ENCODE measurements around the gene SPDYE2.
"Not testable (repeated sequence)": the region's sequence is repeated elsewhere in the genome, so short reads cannot be mapped to it uniquely, and the experiment has no call there.

DNA sequence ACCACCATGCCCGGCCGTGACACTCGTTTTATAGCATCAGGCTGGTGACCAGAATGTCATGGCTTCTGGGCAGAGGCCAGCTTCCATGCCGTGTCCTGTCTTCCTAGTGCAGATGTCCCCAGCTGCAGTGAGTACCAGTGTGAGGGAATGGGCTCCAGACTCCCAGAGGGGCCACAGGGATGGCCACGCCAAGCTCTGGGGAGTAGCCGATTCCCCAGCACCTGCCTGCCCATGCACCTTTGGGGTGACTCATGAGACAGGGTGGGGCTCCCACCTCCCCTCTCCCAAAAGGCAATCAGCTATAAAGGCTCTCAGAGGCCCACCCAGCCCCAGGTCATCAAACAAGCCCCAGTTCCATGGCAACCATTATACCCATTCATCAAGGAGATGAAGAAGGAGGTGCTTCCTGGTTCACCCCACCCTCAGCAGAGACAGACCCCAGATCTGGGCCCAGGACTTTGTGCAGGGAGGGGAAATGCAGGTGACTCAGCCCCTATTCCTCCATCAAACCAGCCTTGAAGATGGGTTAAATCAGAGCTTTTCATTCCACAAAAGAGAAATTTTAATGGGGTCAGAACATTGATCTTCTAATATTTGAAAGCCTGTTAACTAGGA is at the start of gene SPDYE2:
- TF ChIP-seq, protein P1, sequence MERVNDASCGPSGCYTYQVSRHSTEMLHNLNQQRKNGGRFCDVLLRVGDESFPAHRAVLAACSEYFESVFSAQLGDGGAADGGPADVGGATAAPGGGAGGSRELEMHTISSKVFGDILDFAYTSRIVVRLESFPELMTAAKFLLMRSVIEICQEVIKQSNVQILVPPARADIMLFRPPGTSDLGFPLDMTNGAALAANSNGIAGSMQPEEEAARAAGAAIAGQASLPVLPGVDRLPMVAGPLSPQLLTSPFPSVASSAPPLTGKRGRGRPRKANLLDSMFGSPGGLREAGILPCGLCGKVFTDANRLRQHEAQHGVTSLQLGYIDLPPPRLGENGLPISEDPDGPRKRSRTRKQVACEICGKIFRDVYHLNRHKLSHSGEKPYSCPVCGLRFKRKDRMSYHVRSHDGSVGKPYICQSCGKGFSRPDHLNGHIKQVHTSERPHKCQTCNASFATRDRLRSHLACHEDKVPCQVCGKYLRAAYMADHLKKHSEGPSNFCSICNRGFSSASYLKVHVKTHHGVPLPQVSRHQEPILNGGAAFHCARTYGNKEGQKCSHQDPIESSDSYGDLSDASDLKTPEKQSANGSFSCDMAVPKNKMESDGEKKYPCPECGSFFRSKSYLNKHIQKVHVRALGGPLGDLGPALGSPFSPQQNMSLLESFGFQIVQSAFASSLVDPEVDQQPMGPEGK (tag by site-specific recombination; IDR thresholded peaks at IDR 0.05), result not testable (repeated sequence)
- TF ChIP-seq, protein P2, sequence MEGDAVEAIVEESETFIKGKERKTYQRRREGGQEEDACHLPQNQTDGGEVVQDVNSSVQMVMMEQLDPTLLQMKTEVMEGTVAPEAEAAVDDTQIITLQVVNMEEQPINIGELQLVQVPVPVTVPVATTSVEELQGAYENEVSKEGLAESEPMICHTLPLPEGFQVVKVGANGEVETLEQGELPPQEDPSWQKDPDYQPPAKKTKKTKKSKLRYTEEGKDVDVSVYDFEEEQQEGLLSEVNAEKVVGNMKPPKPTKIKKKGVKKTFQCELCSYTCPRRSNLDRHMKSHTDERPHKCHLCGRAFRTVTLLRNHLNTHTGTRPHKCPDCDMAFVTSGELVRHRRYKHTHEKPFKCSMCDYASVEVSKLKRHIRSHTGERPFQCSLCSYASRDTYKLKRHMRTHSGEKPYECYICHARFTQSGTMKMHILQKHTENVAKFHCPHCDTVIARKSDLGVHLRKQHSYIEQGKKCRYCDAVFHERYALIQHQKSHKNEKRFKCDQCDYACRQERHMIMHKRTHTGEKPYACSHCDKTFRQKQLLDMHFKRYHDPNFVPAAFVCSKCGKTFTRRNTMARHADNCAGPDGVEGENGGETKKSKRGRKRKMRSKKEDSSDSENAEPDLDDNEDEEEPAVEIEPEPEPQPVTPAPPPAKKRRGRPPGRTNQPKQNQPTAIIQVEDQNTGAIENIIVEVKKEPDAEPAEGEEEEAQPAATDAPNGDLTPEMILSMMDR (tag by site-specific recombination; IDR thresholded peaks at IDR 0.05), result not testable (repeated sequence)
- TF ChIP-seq, protein P3, sequence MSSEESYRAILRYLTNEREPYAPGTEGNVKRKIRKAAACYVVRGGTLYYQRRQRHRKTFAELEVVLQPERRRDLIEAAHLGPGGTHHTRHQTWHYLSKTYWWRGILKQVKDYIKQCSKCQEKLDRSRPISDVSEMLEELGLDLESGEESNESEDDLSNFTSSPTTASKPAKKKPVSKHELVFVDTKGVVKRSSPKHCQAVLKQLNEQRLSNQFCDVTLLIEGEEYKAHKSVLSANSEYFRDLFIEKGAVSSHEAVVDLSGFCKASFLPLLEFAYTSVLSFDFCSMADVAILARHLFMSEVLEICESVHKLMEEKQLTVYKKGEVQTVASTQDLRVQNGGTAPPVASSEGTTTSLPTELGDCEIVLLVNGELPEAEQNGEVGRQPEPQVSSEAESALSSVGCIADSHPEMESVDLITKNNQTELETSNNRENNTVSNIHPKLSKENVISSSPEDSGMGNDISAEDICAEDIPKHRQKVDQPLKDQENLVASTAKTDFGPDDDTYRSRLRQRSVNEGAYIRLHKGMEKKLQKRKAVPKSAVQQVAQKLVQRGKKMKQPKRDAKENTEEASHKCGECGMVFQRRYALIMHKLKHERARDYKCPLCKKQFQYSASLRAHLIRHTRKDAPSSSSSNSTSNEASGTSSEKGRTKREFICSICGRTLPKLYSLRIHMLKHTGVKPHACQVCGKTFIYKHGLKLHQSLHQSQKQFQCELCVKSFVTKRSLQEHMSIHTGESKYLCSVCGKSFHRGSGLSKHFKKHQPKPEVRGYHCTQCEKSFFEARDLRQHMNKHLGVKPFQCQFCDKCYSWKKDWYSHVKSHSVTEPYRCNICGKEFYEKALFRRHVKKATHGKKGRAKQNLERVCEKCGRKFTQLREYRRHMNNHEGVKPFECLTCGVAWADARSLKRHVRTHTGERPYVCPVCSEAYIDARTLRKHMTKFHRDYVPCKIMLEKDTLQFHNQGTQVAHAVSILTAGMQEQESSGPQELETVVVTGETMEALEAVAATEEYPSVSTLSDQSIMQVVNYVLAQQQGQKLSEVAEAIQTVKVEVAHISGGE (tag by site-specific recombination; conservative IDR thresholded peaks at IDR 0.05; ENCODE audit: low read depth), result not testable (repeated sequence)
- not testable (repeated sequence) for TF ChIP-seq ZNF24 (tag by site-specific recombination; IDR thresholded peaks at IDR 0.05); ZNF76 (tag by site-specific recombination; IDR thresholded peaks at IDR 0.05; ENCODE audit: borderline replicate concordance, low read depth)
